Caco-2 (cell line): Measurements from ENCODE around the gene GATA3. TPM values are rescaled to one million over a fixed set of nuclear protein-coding genes. Genes with fewer than 3 reads are reported as not detected.
A peak's percentile ranks its signal among the peaks of the same experiment; 100 is the strongest.

Experiments
- BruUV-seq: library from RNA; stranded (reverse); fragments of 400-500 nt; replicated peaks from 2 replicates; lab custom pipeline; 2021; lab: Mats Ljungman, UMichigan
- CTCF ChIA-PET: fragments of 300-600 bp; sonication (Branson Sonifier 250); formaldehyde crosslinking; loops from one replicate; lab custom pipeline; 2022; ENCODE audit warnings: antibody characterized with exemption; lab: Charles Lee
- POLR2A ChIA-PET: fragments of 300-600 bp; sonication (Branson Sonifier 250); formaldehyde crosslinking; loops from one replicate; lab custom pipeline; 2022; ENCODE audit warnings: antibody characterized with exemption; lab: Charles Lee
- DNase-seq, 2 experiments: peaks; one replicate each; pipeline versions ENCODE4 v3.0.0 to v3.0.0-alpha.2; 2020 to 2022
- H3K27me3 ChIP-seq: replicated peaks from 2 replicates; pipeline ENCODE4 v1.6.0; 2011; ENCODE audit warnings: low read length; ENCODE audit not compliant: control insufficient read depth, insufficient read depth
- H3K36me3 ChIP-seq: 2 replicates; pipeline ENCODE4 v1.5.1; 2011; ENCODE audit warnings: low read length; ENCODE audit not compliant: control insufficient read depth, insufficient read depth
- H3K4me1 ChIP-seq: fragments of 250-450 bp; sonication (Bioruptor Pico); 2 replicates; pipeline ENCODE4 v1.5.1; 2020; ENCODE audit warnings: mild to moderate bottlenecking
- H3K4me3 ChIP-seq: 2 replicates; pipeline ENCODE4 v1.5.1; 2011; ENCODE audit warnings: low read depth, mild to moderate bottlenecking, control low read depth, low read length
- H3K9me3 ChIP-seq: fragments of 250-450 bp; sonication (Bioruptor Pico); 2 replicates; pipeline ENCODE4 v1.5.1; 2020; ENCODE audit warnings: mild to moderate bottlenecking, moderate library complexity
- H3K27ac Mint-ChIP-seq: one replicate; pipeline ENCODE4 v1.8.0; 2022; ENCODE audit warnings: mixed read lengths; ENCODE audit not compliant: unreplicated experiment
- H3K27me3 Mint-ChIP-seq: one replicate; pipeline ENCODE4 v1.8.0; 2022; ENCODE audit warnings: mixed read lengths; ENCODE audit not compliant: insufficient read depth, unreplicated experiment
- H3K36me3 Mint-ChIP-seq: one replicate; pipeline ENCODE4 v1.8.0; 2022; ENCODE audit warnings: mild to moderate bottlenecking, mixed read lengths; ENCODE audit not compliant: insufficient read depth, unreplicated experiment
- H3K4me1 Mint-ChIP-seq: one replicate; pipeline ENCODE4 v1.8.0; 2022; ENCODE audit warnings: low read depth, mixed read lengths; ENCODE audit not compliant: unreplicated experiment
- H3K4me3 Mint-ChIP-seq: one replicate; pipeline ENCODE4 v1.8.0; 2022; ENCODE audit warnings: mild to moderate bottlenecking, moderate library complexity, mixed read lengths; ENCODE audit not compliant: unreplicated experiment
- H3K9me3 Mint-ChIP-seq: one replicate; pipeline ENCODE4 v1.8.0; 2022; ENCODE audit warnings: mixed read lengths; ENCODE audit not compliant: unreplicated experiment
- intact Hi-C: fragments of 100-400 bp; cut with micrococcal nuclease; formaldehyde crosslinking; loops from one replicate; pipeline ENCODE4 v1.10.0; 2022; ENCODE audit not compliant: unreplicated experiment
- total RNA-seq: library from RNA; stranded (reverse); gene quantifications from 2 replicates; pipeline ENCODE4 v1.2.3, GENCODE V29; 2022
- TF ChIP-seq, protein P1 (sequence below), 2 experiments: fragments of 200-600 bp in 1 of 2; IDR thresholded peaks; 1 replicate in 1 of 2; 2 replicates in 1 of 2; pipeline versions ENCODE4 v1.5.1 to v1.8.0; 2011 to 2022; ENCODE audit warnings: antibody characterized with exemption in 1 of 2, control low read depth in 1 of 2, inconsistent platforms in 1 of 2, low read depth in 1 of 2, low read length in 1 of 2, mild to moderate bottlenecking in 1 of 2, moderate library complexity in 1 of 2; ENCODE audit not compliant: insufficient read depth in 1 of 2, severe bottlenecking in 1 of 2, unreplicated experiment in 1 of 2

Gene GATA3
- total RNA-seq, 1 experiment from 2014 or later = 27.7 TPM

DNA sequence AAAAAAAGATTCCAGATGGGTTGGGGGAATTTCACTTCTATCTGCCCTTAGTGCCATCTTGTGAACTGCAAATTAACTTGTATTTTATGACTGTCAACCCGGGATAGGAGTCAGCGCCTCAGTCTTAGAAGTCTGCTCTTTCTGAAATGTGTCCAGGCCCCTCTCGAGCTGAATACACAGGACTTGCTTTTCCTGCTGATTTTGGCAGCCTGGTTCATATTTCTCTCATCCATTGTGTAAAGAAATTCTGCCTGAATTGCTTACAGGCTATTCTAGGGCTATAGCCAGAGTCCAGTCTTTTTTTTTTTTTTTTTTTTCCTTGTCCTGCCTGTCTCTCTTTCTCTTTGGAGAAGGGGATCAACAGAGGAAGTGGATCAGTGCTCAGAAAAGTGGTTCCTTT lies 24.6 kb downstream of the GATA3 start:
- Mint-ChIP-seq H3K4me3 (no peak overlapping the region), H3K27me3 (no peaks in the 10 kb centered on the region), H3K9me3 (no peaks in the 10 kb centered on the region), H3K4me1 (peaks cover 46% of the 10 kb centered on the region), H3K27ac (peak overlapping the region; percentile 45), H3K36me3 (peaks cover 32% of the 10 kb centered on the region)
- Histone ChIP-seq H3K4me1 (peaks cover 35% of the 10 kb centered on the region), H3K36me3 (no peaks in the 10 kb centered on the region), H3K4me3 (no peak overlapping the region), H3K27me3 (no peaks in the 10 kb centered on the region), H3K9me3 (no peaks in the 10 kb centered on the region)
- intact Hi-C loops = no loop called here
- ChIA-PET POLR2A (no interaction called here), CTCF (interaction anchor here (0.7 kb wide), 1 partner anchor 290 kb away, joined by 8 read pairs; no protein-coding TSS in a partner anchor)
- no peak for DNase-seq
- BruUV-seq = no TSS peak
- TF ChIP-seq, protein P1, sequence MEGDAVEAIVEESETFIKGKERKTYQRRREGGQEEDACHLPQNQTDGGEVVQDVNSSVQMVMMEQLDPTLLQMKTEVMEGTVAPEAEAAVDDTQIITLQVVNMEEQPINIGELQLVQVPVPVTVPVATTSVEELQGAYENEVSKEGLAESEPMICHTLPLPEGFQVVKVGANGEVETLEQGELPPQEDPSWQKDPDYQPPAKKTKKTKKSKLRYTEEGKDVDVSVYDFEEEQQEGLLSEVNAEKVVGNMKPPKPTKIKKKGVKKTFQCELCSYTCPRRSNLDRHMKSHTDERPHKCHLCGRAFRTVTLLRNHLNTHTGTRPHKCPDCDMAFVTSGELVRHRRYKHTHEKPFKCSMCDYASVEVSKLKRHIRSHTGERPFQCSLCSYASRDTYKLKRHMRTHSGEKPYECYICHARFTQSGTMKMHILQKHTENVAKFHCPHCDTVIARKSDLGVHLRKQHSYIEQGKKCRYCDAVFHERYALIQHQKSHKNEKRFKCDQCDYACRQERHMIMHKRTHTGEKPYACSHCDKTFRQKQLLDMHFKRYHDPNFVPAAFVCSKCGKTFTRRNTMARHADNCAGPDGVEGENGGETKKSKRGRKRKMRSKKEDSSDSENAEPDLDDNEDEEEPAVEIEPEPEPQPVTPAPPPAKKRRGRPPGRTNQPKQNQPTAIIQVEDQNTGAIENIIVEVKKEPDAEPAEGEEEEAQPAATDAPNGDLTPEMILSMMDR (IDR thresholded peaks at IDR 0.05; ENCODE audit: insufficient read depth in 1 of 2, low read depth in 1 of 2, low read length in 1 of 2, severe bottlenecking in 1 of 2, unreplicated experiment in 1 of 2) = no peak

DNA sequence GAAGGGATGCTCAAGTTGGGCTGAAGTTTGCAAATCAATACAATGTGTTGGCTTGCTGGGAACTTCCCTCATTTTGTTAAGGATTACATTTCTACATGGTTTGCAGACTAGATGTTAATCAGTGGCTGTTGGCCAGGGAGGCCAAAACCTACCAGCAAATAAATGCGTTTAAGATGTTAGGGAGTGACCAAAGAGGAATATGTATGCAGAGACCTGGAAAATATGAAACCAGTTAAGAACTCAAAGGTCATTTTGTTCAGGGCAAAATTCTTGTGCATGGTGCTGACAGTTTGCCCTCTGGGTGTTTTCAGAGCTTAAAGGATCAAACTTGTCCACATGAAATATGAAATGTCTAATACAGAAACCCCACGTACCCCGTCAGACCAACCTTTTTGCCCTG lies 30.3 kb downstream of the GATA3 start:
- POLR2A ChIA-PET = interaction anchor here (0.6 kb wide), 1 partner anchor 10 kb away, joined by 3 read pairs; no protein-coding TSS in a partner anchor
- H3K27ac Mint-ChIP-seq = peak overlapping the region; percentile 63

DNA sequence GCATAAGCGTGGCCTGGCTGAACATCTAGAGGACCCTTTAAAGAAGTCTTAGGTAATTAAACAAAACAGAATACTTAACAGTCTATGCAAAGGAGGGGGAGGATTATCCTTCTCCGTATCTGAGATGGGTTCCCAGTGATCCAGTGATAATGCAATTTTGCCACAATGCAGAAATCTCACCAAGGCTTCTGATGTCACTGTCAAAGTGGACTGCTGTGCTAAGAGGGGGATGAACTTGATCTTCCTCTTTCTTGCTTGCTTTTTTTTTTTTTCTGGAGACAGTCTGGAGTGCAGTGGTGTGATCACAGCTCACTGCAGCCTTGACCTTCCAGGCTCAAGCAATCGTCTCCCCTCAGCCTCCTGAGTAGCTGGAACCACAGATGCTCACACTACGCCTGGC lies 30.8 kb downstream of the GATA3 start:
- intact Hi-C loops = loop anchor here (1.0 kb wide), 1 partner anchor 18 kb away; no protein-coding TSS in a partner anchor
- no peak for DNase-seq
- no peak overlapping the region for H3K4me3 Mint-ChIP-seq
- H3K27me3 Mint-ChIP-seq = no peaks in the 10 kb centered on the region
- H3K36me3 Mint-ChIP-seq = no peaks in the 10 kb centered on the region
- Histone ChIP-seq H3K9me3 (no peaks in the 10 kb centered on the region), H3K36me3 (no peaks in the 10 kb centered on the region), H3K27me3 (no peaks in the 10 kb centered on the region), H3K4me1 (peaks cover 19% of the 10 kb centered on the region), H3K4me3 (no peak overlapping the region)
- no peaks in the 10 kb centered on the region for H3K9me3 Mint-ChIP-seq
- peak overlapping the region; percentile 63 for H3K27ac Mint-ChIP-seq
- H3K4me1 Mint-ChIP-seq = peaks cover 27% of the 10 kb centered on the region
- ChIA-PET CTCF (no interaction called here), POLR2A (interaction anchor here (0.6 kb wide), 1 partner anchor 10 kb away, joined by 3 read pairs; no protein-coding TSS in a partner anchor)
- no TSS peak for BruUV-seq
- TF ChIP-seq, protein P1 (IDR thresholded peaks at IDR 0.05; ENCODE audit: insufficient read depth in 1 of 2, low read depth in 1 of 2, low read length in 1 of 2, severe bottlenecking in 1 of 2, unreplicated experiment in 1 of 2) = no peak

More for the DNA sequence above, 30.3 kb downstream of the GATA3 start:
- intact Hi-C loops = loop anchor here (1.0 kb wide), 1 partner anchor 19 kb away; no protein-coding TSS in a partner anchor
- H3K4me1 ChIP-seq = peaks cover 19% of the 10 kb centered on the region
- Mint-ChIP-seq H3K27me3 (no peaks in the 10 kb centered on the region), H3K4me3 (no peak overlapping the region), H3K36me3 (no peaks in the 10 kb centered on the region), H3K9me3 (no peaks in the 10 kb centered on the region), H3K4me1 (peaks cover 29% of the 10 kb centered on the region)
- H3K4me3 ChIP-seq = no peak overlapping the region
- H3K36me3 ChIP-seq = no peaks in the 10 kb centered on the region
- no peaks in the 10 kb centered on the region for H3K9me3 ChIP-seq
- CTCF ChIA-PET = no interaction called here
- BruUV-seq = no TSS peak
- TF ChIP-seq, protein P1 (IDR thresholded peaks at IDR 0.05; ENCODE audit: insufficient read depth in 1 of 2, low read depth in 1 of 2, low read length in 1 of 2, severe bottlenecking in 1 of 2, unreplicated experiment in 1 of 2) = no peak
- DNase-seq = peak in 1 of 2 experiments; percentile 63
- no peaks in the 10 kb centered on the region for H3K27me3 ChIP-seq
